Fibroblast of mammary gland (primary cell): ENCODE results near the gene P2RX3.

Experiments used
- DNase-seq: peaks from one replicate; pipeline ENCODE4 v3.0.0-alpha.2; 2010; ENCODE audit warnings: low read depth
- H3K4me3 ChIP-seq: 2 replicates; pipeline ENCODE4 v1.5.1; 2011; ENCODE audit warnings: low read depth, mild to moderate bottlenecking, low read length, moderate library complexity; ENCODE audit not compliant: control insufficient read depth
- TF ChIP-seq, protein P1 (sequence below): conservative IDR thresholded peaks from 2 replicates; pipeline ENCODE4 v1.5.1; 2011; ENCODE audit warnings: low read depth, low read length, inconsistent platforms; ENCODE audit not compliant: control insufficient read depth, insufficient read depth

P2RX3 gene

DNA sequence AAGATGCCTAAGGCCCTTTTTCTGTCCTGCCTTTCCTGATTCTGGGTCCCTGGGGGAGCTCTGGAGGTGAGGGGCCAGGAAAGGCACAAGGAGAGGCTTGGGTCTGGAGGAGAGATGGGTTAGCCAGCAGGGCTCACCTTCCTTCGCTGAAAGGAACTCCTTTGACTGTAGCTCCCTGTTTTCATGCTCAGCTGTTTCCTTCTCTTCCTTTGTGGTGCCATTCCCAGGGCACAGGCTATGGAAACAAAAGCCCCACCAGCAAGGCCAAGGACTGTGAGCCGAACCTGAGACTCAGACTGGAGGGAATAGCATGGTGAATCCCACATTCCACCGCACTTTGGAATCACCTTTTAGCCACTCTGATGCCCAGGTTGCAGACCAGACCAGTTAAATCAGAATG is 78.3 kb downstream of the P2RX3 start:
- no peak for DNase-seq
- no peak overlapping the region for H3K4me3 ChIP-seq
- TF ChIP-seq, protein P1, sequence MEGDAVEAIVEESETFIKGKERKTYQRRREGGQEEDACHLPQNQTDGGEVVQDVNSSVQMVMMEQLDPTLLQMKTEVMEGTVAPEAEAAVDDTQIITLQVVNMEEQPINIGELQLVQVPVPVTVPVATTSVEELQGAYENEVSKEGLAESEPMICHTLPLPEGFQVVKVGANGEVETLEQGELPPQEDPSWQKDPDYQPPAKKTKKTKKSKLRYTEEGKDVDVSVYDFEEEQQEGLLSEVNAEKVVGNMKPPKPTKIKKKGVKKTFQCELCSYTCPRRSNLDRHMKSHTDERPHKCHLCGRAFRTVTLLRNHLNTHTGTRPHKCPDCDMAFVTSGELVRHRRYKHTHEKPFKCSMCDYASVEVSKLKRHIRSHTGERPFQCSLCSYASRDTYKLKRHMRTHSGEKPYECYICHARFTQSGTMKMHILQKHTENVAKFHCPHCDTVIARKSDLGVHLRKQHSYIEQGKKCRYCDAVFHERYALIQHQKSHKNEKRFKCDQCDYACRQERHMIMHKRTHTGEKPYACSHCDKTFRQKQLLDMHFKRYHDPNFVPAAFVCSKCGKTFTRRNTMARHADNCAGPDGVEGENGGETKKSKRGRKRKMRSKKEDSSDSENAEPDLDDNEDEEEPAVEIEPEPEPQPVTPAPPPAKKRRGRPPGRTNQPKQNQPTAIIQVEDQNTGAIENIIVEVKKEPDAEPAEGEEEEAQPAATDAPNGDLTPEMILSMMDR, result no peak

DNA sequence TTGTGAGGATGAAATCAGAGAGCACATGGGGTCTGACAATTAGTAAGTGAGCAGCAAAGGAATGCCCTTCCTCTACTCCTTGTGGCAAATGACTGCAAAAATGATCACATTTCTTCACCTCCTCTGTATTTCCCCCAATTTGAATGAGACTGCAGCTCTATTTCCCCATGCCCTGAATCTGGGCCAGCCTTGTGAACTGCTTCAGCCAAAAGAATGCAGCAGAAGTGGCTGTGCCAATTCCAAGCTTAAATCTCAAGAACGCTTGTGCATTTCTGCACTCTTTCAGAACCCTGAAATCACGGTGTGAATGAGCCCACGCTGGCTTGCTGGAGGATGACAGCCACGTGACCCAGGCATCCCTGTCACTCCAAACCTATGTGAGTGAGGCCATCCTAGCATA is 78.9 kb downstream of the P2RX3 start:
- TF ChIP-seq, protein P1, result no peak
- peak; percentile 70 for DNase-seq
- no peak overlapping the region for H3K4me3 ChIP-seq

DNA sequence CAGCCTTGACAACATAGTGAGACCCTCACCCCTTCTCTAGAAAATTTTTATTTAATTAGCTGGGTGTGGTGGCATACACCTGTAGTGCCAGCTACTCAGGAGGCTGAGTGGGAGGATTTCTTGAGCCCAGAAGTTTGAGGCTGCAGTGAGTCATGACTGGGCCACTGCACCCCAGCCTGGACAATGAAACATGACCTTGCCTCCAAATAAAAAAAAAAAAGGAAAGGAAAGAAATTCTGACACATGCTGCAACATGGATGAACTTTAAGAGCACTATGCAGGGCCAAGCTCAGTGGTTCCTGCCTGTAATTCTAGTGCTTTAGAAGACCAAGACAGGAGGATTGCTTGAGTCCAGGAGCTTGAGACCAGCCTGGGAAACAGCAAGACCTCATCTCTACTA is 80.0 kb downstream of the P2RX3 start:
- no peak for DNase-seq
- TF ChIP-seq, protein P1, result no peak
- no peak overlapping the region for H3K4me3 ChIP-seq

DNA sequence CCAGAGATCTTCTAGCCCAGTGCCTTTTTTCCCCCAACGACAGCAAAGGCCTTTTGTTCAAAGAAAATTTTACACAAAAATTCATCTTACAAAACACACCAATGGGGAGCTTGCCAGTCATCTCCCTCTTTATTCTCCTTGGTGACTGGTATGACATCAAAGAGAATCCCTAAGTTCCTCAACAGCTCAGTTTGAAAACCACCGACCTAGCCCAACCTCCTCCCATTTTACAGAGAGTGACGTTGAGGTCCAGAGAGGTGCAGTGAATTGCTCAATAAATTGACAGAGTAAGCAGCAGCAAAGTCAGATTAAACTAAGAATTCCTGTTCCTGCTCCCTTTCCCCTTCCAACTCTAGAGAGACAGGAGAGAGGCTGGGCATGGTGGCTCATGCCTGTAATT is 81.0 kb downstream of the P2RX3 start:
- H3K4me3 ChIP-seq, result no peak overlapping the region
- no peak for DNase-seq
- TF ChIP-seq, protein P1, result no peak

DNA sequence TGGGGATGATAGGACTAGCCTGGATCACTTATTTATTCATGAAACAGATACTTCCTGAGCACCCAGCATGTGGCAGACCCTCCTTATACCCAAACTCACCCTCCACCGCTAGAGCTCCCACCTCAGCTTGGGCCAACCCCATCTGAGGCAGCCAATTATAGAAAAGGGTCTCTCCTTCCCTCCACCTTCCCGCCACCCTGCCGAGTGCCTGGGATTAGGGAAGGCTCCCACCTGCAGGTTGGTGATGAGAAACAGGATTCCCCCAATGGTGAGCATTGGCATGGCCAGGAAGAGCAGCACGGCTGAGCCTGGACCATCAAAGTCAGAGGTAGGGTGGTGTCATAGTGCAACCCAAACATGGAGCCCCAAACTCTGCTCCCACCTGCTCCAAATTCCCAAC is 82.9 kb downstream of the P2RX3 start:
- no peak for DNase-seq
- no peak overlapping the region for H3K4me3 ChIP-seq
- TF ChIP-seq, protein P1, result no peak

DNA sequence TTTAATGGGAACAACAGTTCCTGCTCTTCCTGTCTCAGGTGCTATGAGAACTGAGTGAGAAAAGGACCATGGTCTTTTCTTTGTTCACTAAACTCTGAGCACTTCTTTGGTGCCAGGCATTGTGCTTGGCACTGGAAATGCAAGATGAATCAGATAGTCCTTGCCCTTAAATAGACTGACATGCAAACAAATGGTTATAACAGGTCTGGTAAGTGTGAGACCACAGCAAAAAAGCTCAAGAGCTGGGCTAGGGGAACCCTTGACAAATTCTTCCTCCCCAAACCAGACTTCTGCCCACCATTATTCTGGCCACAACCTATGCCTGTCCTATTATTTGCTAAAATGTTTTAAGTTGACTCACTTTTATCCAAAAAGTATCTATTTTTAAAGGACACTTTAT is 83.7 kb downstream of the P2RX3 start:
- no peak overlapping the region for H3K4me3 ChIP-seq
- TF ChIP-seq, protein P1, result no peak
- DNase-seq, result no peak
